ENCODE data around the gene ENTPD2. TPM values are rescaled to one million over a fixed set of nuclear protein-coding genes. Genes with fewer than 3 reads are reported as not detected.

ENTPD2 gene
- total RNA-seq, 1 experiment from 2014 or later, result 8.3 TPM

DNA sequence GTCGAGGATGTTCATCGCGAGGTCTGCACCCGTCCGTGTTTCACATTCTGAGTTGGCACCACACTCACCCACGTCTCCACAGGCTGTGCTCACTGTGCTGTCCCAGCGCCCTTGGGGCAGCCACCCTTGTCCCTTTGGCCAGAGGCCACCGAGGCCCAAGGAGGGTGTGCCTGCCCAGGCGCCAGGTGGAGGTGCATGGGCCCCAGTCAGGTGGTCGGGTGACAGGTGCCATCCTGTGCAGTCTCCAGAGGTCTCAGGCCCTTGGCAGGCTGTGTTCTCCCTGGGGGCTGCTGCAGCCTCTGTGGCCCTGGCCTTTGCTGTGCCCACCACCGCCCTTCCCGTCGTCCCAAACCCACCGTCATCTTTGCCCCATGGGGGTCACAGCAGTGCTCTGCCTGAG, 45.4 kb upstream of the ENTPD2 start:
- Mint-ChIP-seq H3K27me3 (ENCODE audit: low read depth) (no peaks in the 10 kb centered on the region), H3K27ac (no peak overlapping the region), H3K36me3 (peaks cover 21% of the 10 kb centered on the region), H3K4me1 (no peaks in the 10 kb centered on the region), H3K4me3 (no peak overlapping the region), H3K9me3 (no peaks in the 10 kb centered on the region)
- POLR2A ChIA-PET, result no interaction called here
- TF ChIP-seq, protein P1, sequence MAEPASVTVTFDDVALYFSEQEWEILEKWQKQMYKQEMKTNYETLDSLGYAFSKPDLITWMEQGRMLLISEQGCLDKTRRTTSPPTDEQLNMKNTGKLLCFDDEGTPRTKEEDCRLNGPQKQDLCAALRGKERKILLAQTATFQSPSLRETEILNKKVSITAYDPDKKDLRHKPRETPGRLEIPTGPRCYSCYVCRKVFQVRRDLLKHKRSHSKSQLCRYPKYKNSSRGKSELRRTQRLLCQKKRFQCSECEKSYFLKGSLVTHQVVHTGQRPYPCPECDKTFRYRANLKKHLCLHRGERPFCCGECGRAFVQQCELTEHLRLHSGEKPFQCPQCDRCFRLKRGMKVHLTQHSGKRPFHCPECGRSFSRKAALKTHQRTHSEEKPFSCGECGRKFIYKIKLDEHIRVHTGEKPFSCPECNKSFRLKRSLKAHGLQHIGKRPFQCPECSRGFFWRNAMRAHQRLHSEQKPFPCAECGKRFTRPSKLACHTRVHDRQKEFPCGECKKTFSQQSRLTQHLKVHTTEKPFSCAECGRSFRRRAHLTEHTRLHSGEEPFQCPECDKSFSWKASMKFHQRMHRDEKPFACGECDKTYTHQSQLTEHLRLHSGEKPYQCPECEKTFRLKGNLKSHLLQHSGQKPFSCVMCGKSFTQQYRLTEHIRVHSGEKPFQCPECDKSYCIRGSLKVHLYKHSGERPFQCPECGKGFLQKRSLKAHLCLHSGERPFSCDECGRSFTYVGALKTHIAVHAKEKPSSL (CRISPR knock-in tag; conservative IDR thresholded peaks at IDR 0.05), result no peak
- no peak for TF ChIP-seq TEAD4 (CRISPR knock-in tag; IDR thresholded peaks at IDR 0.05)
- no peak for TF ChIP-seq ELF4 (CRISPR knock-in tag; IDR thresholded peaks at IDR 0.05; ENCODE audit: low read depth)
- TF ChIP-seq, protein P2, sequence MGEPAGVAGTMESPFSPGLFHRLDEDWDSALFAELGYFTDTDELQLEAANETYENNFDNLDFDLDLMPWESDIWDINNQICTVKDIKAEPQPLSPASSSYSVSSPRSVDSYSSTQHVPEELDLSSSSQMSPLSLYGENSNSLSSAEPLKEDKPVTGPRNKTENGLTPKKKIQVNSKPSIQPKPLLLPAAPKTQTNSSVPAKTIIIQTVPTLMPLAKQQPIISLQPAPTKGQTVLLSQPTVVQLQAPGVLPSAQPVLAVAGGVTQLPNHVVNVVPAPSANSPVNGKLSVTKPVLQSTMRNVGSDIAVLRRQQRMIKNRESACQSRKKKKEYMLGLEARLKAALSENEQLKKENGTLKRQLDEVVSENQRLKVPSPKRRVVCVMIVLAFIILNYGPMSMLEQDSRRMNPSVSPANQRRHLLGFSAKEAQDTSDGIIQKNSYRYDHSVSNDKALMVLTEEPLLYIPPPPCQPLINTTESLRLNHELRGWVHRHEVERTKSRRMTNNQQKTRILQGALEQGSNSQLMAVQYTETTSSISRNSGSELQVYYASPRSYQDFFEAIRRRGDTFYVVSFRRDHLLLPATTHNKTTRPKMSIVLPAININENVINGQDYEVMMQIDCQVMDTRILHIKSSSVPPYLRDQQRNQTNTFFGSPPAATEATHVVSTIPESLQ (CRISPR knock-in tag; IDR thresholded peaks at IDR 0.05), result no peak
- TF ChIP-seq, protein P3, sequence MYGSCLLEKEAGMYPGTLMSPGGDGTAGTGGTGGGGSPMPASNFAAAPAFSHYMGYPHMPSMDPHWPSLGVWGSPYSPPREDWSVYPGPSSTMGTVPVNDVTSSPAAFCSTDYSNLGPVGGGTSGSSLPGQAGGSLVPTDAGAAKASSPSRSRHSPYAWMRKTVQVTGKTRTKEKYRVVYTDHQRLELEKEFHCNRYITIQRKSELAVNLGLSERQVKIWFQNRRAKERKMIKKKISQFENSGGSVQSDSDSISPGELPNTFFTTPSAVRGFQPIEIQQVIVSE (CRISPR knock-in tag; IDR thresholded peaks at IDR 0.05; ENCODE audit: borderline replicate concordance), result no peak
- TF ChIP-seq ZNF396 (CRISPR knock-in tag; IDR thresholded peaks at IDR 0.05; ENCODE audit: borderline replicate concordance), result no peak
- TF ChIP-seq SP1 (CRISPR knock-in tag; conservative IDR thresholded peaks at IDR 0.05), result no peak
- no peak for TF ChIP-seq SOX15 (CRISPR knock-in tag; IDR thresholded peaks at IDR 0.05)
- no peak for TF ChIP-seq SMAD3 (CRISPR knock-in tag; IDR thresholded peaks at IDR 0.05; ENCODE audit: borderline replicate concordance)
- TF ChIP-seq, protein P4, sequence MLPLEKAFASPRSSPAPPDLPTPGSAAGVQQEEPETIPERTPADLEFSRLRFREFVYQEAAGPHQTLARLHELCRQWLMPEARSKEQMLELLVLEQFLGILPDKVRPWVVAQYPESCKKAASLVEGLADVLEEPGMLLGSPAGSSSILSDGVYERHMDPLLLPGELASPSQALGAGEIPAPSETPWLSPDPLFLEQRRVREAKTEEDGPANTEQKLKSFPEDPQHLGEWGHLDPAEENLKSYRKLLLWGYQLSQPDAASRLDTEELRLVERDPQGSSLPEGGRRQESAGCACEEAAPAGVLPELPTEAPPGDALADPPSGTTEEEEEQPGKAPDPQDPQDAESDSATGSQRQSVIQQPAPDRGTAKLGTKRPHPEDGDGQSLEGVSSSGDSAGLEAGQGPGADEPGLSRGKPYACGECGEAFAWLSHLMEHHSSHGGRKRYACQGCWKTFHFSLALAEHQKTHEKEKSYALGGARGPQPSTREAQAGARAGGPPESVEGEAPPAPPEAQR (CRISPR knock-in tag; IDR thresholded peaks at IDR 0.05), result no peak
- ATAC-seq (no peak), DNase-seq (ENCODE audit: low spot score) (no peak)
- CTCF ChIA-PET, result interaction anchor here (2.2 kb wide), 1 partner anchor 31 kb away, joined by 6 read pairs; no protein-coding TSS in a partner anchor

DNA sequence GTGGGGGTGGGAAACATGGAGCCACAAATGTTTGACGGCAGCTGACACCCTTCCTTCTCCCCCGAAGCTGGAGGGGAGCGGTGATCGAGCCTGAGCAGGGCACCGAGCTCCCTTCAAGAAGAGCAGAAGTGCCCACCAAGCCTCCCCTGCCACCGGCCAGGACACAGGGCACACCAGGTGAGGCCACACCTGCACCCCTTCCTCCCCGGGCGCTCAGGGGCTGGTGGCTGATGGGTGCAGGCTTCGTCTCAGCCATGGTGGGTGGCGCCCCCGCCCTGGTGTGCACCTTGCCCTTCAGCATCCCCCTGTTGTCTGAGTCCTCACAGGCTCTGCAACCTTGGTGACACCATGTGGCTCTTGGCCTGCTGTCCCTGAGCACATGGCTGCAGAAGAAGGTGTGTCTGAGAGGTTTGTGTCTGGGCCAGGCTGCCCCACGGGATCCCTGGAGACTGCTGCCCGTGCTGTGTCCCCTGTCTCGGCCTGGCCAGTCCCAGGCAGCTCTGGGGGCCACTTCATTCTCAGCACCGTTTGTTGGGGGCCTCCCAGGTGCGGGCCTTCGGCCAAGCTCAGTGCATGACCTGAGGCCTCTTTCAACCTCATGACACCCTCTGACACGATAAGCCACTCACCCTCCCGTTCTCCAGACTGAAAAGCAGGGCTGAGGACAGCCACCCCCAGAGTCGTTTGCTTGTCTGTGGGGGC, 44.1 kb upstream of the ENTPD2 start:
- DNase-seq (ENCODE audit: low spot score) (no peak), ATAC-seq (no peak)
- Mint-ChIP-seq H3K27me3 (ENCODE audit: low read depth) (no peaks in the 10 kb centered on the region), H3K27ac (no peak overlapping the region), H3K9me3 (no peaks in the 10 kb centered on the region), H3K4me3 (no peak overlapping the region), H3K36me3 (peaks cover 24% of the 10 kb centered on the region), H3K4me1 (no peaks in the 10 kb centered on the region)
- CTCF ChIA-PET, result interaction anchor here (3.4 kb wide), 1 partner anchor 139 kb away, joined by 9 read pairs; no protein-coding TSS in a partner anchor
- POLR2A ChIA-PET, result no interaction called here
- TF ChIP-seq, protein P5, sequence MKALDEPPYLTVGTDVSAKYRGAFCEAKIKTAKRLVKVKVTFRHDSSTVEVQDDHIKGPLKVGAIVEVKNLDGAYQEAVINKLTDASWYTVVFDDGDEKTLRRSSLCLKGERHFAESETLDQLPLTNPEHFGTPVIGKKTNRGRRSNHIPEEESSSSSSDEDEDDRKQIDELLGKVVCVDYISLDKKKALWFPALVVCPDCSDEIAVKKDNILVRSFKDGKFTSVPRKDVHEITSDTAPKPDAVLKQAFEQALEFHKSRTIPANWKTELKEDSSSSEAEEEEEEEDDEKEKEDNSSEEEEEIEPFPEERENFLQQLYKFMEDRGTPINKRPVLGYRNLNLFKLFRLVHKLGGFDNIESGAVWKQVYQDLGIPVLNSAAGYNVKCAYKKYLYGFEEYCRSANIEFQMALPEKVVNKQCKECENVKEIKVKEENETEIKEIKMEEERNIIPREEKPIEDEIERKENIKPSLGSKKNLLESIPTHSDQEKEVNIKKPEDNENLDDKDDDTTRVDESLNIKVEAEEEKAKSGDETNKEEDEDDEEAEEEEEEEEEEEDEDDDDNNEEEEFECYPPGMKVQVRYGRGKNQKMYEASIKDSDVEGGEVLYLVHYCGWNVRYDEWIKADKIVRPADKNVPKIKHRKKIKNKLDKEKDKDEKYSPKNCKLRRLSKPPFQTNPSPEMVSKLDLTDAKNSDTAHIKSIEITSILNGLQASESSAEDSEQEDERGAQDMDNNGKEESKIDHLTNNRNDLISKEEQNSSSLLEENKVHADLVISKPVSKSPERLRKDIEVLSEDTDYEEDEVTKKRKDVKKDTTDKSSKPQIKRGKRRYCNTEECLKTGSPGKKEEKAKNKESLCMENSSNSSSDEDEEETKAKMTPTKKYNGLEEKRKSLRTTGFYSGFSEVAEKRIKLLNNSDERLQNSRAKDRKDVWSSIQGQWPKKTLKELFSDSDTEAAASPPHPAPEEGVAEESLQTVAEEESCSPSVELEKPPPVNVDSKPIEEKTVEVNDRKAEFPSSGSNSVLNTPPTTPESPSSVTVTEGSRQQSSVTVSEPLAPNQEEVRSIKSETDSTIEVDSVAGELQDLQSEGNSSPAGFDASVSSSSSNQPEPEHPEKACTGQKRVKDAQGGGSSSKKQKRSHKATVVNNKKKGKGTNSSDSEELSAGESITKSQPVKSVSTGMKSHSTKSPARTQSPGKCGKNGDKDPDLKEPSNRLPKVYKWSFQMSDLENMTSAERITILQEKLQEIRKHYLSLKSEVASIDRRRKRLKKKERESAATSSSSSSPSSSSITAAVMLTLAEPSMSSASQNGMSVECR (CRISPR knock-in tag; IDR thresholded peaks at IDR 0.05; ENCODE audit: borderline replicate concordance), result no peak
- TF ChIP-seq GRHL2 (CRISPR knock-in tag; IDR thresholded peaks at IDR 0.05; ENCODE audit: insufficient replicate concordance, severe bottlenecking), result no peak
- TF ChIP-seq, protein P6, sequence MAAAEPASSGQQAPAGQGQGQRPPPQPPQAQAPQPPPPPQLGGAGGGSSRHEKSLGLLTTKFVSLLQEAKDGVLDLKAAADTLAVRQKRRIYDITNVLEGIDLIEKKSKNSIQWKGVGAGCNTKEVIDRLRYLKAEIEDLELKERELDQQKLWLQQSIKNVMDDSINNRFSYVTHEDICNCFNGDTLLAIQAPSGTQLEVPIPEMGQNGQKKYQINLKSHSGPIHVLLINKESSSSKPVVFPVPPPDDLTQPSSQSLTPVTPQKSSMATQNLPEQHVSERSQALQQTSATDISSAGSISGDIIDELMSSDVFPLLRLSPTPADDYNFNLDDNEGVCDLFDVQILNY (CRISPR knock-in tag; IDR thresholded peaks at IDR 0.05), result no peak
- TF ChIP-seq ZNF671 (CRISPR knock-in tag; IDR thresholded peaks at IDR 0.05), result no peak
- TF ChIP-seq, protein P4 (CRISPR knock-in tag; IDR thresholded peaks at IDR 0.05), result no peak
- TF ChIP-seq JAZF1 (CRISPR knock-in tag; IDR thresholded peaks at IDR 0.05), result no peak
- TF ChIP-seq RORB (CRISPR knock-in tag; IDR thresholded peaks at IDR 0.05), result no peak
- no peak for TF ChIP-seq ZBTB21 (CRISPR knock-in tag; IDR thresholded peaks at IDR 0.05; ENCODE audit: borderline replicate concordance)
- no peak for TF ChIP-seq SP1 (CRISPR knock-in tag; conservative IDR thresholded peaks at IDR 0.05)
- TF ChIP-seq HMGA2 (CRISPR knock-in tag; IDR thresholded peaks at IDR 0.05), result no peak
- TF ChIP-seq, protein P7, sequence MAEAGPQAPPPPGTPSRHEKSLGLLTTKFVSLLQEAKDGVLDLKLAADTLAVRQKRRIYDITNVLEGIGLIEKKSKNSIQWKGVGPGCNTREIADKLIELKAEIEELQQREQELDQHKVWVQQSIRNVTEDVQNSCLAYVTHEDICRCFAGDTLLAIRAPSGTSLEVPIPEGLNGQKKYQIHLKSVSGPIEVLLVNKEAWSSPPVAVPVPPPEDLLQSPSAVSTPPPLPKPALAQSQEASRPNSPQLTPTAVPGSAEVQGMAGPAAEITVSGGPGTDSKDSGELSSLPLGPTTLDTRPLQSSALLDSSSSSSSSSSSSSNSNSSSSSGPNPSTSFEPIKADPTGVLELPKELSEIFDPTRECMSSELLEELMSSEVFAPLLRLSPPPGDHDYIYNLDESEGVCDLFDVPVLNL (CRISPR knock-in tag; IDR thresholded peaks at IDR 0.05; ENCODE audit: borderline replicate concordance, low read depth), result no peak
